HG03045 (cell line): Measurements from ENCODE around the gene ITGA2B.
"Not testable (repeated sequence)": the region's sequence is repeated elsewhere in the genome, so short reads cannot be mapped to it uniquely, and the experiment has no call there.

ENCODE experiments used
- ATAC-seq: cut with Tn5 transposase; IDR thresholded peaks from one replicate; pipeline ENCODE4 v1.9.1; 2021; ENCODE audit warnings: mild to moderate bottlenecking, moderate library complexity; ENCODE audit not compliant: unreplicated experiment

The ITGA2B gene

DNA sequence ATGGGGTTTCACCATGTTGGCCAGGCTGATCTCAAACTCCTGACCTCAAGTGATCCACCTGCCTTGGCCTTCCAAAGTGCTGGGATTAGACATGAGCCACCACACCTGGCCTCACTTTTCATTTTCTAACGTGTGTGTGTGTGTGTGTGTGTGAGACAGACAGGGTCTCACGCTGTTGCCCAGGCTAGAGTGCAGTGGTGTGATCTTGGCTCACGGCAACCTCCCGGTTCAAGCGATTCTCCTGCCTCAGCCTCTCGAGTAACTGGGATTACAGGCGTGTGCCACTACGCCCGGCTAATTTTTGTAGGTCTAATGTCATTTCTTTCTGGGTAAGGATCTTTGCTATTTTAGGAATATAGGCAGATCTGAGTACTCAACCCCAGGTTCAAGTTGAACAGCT lies 4.7 kb upstream of the ITGA2B start:
- ATAC-seq, result not testable (repeated sequence)

GRCh38 chr17:44390250-44390870 lies 911 bp upstream of the ITGA2B start:
- ATAC-seq, result no peak

DNA sequence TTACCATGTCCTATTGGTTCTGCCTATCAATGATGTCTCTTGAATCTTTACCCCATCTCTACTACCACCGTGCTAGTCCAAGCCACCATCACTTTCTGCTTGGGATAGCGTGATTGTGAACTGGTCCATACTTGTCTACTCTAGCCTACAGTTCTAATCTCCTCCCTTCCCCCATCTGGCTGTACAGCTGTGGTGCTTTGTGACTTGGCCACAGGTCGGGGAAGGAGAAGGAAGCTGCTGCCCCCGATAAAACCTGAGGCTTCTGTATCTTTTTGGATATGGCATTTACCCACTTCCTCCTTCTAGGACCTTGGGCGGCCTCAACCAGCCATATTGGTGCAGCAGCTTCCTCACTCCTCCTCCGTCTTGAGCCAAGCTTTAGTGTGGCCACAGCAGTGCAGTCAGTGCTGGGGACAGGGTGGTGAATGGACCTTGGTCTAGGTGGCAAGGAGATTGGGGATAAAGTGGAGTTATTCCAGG lies 314 bp upstream of the ITGA2B start:
- ATAC-seq, result no peak

DNA sequence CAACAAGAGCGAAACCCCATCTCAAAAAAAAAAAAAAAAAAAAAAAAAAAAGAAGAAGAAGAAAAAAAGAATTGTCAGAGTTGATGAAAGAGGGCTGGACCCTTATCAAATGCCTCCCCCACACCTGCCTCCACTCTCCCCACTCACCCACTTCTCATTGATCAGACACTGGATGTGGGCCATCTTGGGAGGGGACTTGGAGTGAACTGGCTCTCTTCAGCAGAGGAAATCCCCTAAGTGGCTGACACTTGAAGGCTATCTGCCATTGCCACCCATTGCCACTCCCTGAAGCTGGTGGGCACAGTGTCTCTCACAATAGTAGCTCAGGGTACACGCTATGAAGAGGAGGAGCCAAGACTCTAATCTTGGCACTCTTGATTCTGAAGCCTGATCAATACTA lies 1.6 kb downstream of the ITGA2B start:
- ATAC-seq, result no peak

- no peak for ATAC-seq
Observed at GRCh38 chr17:44386182-44386525, 3.3 kb downstream of the ITGA2B start.

DNA sequence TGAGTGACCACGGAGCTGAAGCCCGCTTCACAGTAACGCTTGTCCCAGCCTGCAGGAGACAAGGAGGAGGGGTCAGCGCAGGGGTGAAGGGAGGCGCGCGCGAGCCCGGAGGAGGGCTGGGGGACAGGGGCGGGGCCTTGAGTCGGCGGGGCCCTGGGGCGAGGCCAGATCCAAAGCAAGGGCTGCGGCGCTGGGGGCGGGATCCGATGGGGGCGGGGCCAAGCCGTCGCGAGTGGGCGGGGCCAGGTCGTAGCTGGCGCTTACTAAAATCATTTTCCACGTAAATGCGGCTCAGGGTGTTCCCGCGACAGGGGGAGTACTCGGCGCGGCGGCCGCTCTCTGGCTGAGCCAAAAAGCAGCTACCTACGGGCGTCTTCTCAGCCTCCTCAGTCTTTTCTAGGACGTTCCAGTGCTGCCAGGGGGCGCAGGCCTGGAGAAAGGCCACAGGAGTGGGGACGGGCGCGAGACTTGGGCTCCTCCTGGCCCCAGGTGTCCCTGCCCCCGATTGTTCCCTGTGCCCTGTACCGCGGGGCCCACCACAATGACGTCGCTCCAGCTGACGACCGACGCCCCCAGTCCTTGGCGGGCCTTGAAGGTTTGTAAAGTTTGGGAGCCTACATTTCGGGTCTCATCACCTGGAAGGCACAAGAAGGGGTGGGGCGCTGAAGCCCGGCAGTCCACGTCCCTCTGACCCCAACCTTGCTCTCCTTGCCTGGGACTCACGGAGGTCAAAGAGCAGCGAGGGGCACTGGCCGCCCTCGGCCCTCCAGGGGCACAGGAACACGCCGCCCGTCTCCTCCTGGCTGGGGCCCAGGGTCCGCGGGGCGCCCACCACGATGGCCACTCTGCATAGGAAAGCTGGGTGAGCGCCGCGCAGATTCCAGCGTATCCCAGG lies 3.9 kb downstream of the ITGA2B start:
- ATAC-seq, result peak; percentile 52

GRCh38 chr17:44384823-44385286 lies 4.6 kb downstream of the ITGA2B start:
- ATAC-seq, result no peak

DNA sequence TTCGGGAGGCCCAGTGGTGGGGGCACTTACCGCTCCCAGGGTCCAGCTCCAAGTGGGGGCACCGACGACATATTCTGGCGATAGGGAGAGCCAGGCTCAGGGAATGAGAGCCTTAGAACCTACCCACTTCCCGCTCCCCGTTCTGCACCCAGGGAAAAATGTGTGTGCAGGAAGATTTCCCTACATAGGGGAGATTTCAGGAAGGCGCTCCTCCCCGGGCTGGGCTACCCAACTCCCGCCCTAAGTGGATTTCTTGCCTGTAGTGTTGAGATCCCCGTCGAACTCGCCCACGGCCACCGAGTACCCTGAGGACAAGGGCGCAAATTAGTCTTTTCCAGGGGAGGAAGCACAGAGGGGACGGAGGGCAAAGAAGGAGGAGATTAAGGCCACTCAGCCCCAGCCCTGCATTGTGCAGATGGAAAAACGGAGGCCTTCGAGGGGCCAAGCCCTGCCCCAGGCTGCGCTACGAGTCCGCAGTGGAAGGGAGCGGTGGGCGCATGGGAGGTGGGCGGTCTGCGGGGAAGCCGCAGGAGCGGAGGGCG lies 5.1 kb downstream of the ITGA2B start:
- no peak for ATAC-seq

- ATAC-seq, result no peak
Observed at GRCh38 chr17:44383861-44384260, 5.6 kb downstream of the ITGA2B start.

DNA sequence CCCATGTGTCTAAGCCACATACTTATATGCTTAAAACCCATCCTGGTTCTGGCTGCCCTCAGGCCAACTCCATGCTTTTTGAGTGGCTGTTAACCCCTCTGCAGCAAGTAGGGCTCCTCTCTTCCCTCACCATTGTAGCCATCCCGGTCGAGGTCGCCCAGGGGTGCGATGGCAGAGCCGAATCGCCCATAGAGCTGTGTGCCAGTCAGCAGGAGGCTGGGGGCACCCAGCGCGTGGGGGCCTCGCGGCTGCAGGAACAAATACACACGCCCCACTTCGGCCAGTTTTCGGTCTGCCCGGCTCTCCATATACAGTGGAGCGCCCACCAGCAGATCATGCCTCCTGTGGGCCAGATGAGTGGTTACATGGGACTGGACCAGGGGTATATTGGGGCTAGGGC lies 6.1 kb downstream of the ITGA2B start:
- ATAC-seq, result no peak

GRCh38 chr17:44382917-44383316 lies 6.5 kb downstream of the ITGA2B start:
- no peak for ATAC-seq

DNA sequence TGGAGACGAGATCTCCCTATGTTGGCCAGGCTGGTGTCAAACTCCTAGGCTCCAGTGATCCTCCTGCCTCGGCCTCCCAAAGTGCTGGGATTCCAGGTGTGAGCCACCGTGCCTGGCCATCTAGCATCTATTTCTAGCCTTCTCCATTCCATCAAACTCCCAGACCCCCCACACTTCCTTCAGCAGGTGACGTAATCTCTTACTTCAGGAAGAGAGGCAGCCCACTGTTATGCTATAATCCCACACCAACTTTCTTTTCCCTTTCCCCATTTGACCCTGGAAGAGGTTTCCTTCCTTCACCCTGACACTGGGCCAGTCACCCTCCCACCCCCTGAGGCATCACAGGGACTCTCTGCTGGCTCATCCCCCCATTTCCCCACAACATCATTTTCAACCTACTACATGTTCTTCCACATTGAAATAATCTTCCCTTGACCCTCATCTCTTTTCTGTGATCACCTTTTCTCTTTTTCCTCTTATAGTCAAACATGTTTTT lies 7.6 kb downstream of the ITGA2B start:
- ATAC-seq, result no peak

DNA sequence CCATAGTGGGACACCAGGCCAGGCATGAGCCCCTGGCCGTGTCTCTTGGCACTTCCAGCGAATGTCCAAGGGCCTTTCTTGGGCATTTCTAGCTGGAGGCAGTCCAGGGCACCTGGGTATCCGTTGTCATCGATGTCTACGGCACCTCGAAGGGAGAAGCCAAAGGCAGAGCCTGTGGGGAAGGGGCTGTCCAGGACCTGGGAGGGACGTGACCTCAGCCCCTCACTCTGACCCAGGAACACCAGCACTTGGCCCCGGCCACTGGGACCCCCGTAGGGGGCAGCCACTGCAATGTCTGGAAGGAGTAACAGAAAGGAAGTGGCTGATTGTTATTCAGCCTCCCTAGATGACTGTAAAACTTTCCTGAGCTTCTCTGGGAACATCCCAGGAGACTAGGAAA lies 8.7 kb downstream of the ITGA2B start:
- ATAC-seq, result no peak

DNA sequence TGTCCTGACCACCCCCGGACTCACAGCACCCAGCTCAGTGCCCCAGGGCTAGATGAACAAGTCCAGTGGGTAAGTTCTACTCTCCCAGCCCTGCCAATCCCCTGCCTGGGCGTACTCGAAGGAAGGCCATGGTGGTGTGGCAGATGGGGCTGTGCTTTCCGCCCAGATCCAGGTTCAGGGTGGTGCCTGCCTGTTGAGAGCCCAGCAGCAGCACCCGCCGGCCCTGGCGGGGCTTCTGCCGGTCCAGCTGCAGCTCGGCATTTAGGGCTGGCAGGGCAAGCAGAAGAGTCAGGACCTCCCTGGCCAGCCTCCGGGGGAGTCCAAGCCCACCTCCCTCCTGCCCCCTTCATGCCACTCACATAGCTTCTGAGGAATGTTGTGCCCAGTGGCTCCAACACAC lies 9.6 kb downstream of the ITGA2B start:
- no peak for ATAC-seq

GRCh38 chr17:44378171-44378705 lies 11.2 kb downstream of the ITGA2B start:
- ATAC-seq, result no peak

- no peak for ATAC-seq
Observed at GRCh38 chr17:44376779-44377178, 12.7 kb downstream of the ITGA2B start.

- ATAC-seq, result no peak
Observed at GRCh38 chr17:44376124-44376523, 13.3 kb downstream of the ITGA2B start.

GRCh38 chr17:44375196-44376017 lies 14.0 kb downstream of the ITGA2B start:
- ATAC-seq, result no peak

GRCh38 chr17:44374306-44375195 lies 14.9 kb downstream of the ITGA2B start:
- no peak for ATAC-seq

DNA sequence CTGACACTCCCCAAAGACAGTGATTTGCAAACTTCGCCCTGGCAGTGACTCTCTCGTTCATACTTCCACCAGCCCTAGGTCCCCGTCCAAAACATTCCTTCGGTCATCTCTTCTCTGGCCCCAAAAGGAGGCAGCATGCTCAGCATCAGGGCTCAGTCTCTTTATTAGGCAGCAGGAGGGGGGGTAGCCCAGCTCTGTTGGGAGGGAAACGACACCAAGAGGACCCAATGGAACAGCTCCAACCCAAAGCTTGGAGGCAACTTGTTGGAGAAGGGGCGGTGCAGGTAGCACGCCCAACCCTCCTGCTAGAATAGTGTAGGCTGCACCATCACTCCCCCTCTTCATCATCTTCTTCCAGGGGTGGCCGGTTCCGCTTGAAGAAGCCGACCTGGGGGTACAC lies 17.4 kb downstream of the ITGA2B start:
- ATAC-seq, result no peak
